Vagina (tissue), 2 donors: Measurements from ENCODE around the gene TMX3. TPM values are rescaled to one million over a fixed set of nuclear protein-coding genes. Genes with fewer than 3 reads are reported as not detected.

ENCODE experiments used
- DNase-seq, 2 donors: peaks; one replicate each; pipeline ENCODE4 v3.0.0-alpha.2; 2017; ENCODE audit errors: extremely low spot score in 2 of 2
- H3K27ac ChIP-seq: fragments of 200-600 bp; sonication (generic); one replicate; pipeline ENCODE4 v1.5.1; 2019
- H3K27me3 ChIP-seq: fragments of 200-600 bp; sonication (generic); one replicate; pipeline ENCODE4 v1.5.1; 2019
- H3K36me3 ChIP-seq, 2 donors: fragments of 200-600 bp; sonication (generic); one replicate each; pipeline ENCODE4 v1.5.1; 2017 to 2019
- H3K4me1 ChIP-seq: fragments of 200-600 bp; sonication (generic); one replicate; pipeline ENCODE4 v1.5.1; 2019
- H3K4me3 ChIP-seq, 2 donors: fragments of 200-600 bp; sonication (generic); 1 replicate in 1 of 2; 2 replicates in 1 of 2; pipeline ENCODE4 v1.5.1; 2016 to 2019
- H3K9me3 ChIP-seq: fragments of 200-600 bp; sonication (generic); one replicate; pipeline ENCODE4 v1.5.1; 2019
- CTCF ChIP-seq, 3 experiments: fragments of 450-650 bp in 2 of 3; fragments of 200-600 bp in 1 of 3; sonication (generic) in 1 of 3; IDR thresholded peaks; one replicate each; pipeline ENCODE4 v1.5.1; 2017 to 2019; ENCODE audit warnings: antibody characterized with exemption in 3 of 3, mild to moderate bottlenecking in 2 of 3, moderate library complexity in 2 of 3
- POLR2A ChIP-seq, 2 donors: fragments of 450-650 bp; IDR thresholded peaks; one replicate each; pipeline ENCODE4 v1.6.1; 2017; ENCODE audit warnings: antibody characterized with exemption in 2 of 2, mild to moderate bottlenecking in 2 of 2, moderate library complexity in 2 of 2
- POLR2AphosphoS5 ChIP-seq, 2 donors: sonication (generic); formaldehyde crosslinking; IDR thresholded peaks; one replicate each; pipeline ENCODE4 v1.9.0; 2017; ENCODE audit warnings: antibody characterized with exemption in 2 of 2, mild to moderate bottlenecking in 2 of 2, low read depth in 1 of 2; ENCODE audit not compliant: insufficient read depth in 1 of 2
- intact Hi-C: fragments of 100-400 bp; cut with DNase I; formaldehyde crosslinking; loops from one replicate; pipeline ENCODE4 v1.15.1; 2023
- total RNA-seq: library from RNA; depleted of rRNA; stranded (reverse); fragments of >200 nt; gene quantifications from one replicate; pipeline ENCODE4 v1.2.3, GENCODE V29; 2016

Gene TMX3
- total RNA-seq = 32.7 TPM

GRCh38 chr18:68714712-68715496 is at the start of gene TMX3:
TMX3 (minus strand) TSS chr18:68715108; CDS start chr18:68714981, 127 bp downstream.
- Histone ChIP-seq H3K4me3 (peak within 1 kb of the TSS; percentile 76 to 91), H3K4me1 (peaks cover 39% of the 10 kb centered on the region), H3K36me3 (peaks cover 0 to 27% of the 10 kb centered on the region in 2 donors), H3K9me3 (no peaks in the 10 kb centered on the region), H3K27me3 (no peaks in the 10 kb centered on the region), H3K27ac (peak within 1 kb of the TSS; percentile 67)
- TF ChIP-seq POLR2AphosphoS5 (IDR thresholded peaks at IDR 0.05; ENCODE audit: insufficient read depth in 1 of 2, low read depth in 1 of 2) (peak; percentile 82 to 87), CTCF (IDR thresholded peaks at IDR 0.05) (no peak), POLR2A (IDR thresholded peaks at IDR 0.05) (peak in 1 of 2 donors; percentile 20)
- intact Hi-C loops = no loop called here
- DNase-seq = no peak

- Histone ChIP-seq H3K4me3 (no peak overlapping the region), H3K9me3 (no peaks in the 10 kb centered on the region), H3K4me1 (no peaks in the 10 kb centered on the region), H3K27ac (no peak overlapping the region), H3K36me3 (no peaks in the 10 kb centered on the region), H3K27me3 (no peaks in the 10 kb centered on the region)
- TF ChIP-seq POLR2AphosphoS5 (IDR thresholded peaks at IDR 0.05; ENCODE audit: insufficient read depth in 1 of 2, low read depth in 1 of 2) = no peak
- no peak for TF ChIP-seq CTCF (IDR thresholded peaks at IDR 0.05)
- TF ChIP-seq POLR2A (IDR thresholded peaks at IDR 0.05) = no peak
- intact Hi-C loops = no loop called here
- DNase-seq = no peak
These were observed 49.1 kb upstream of the TMX3 start for GRCh38 chr18:68764016-68764415.

GRCh38 chr18:68763083-68763482 is 48.2 kb upstream of the TMX3 start:
- Histone ChIP-seq H3K4me3 (no peak overlapping the region), H3K9me3 (no peaks in the 10 kb centered on the region), H3K27ac (no peak overlapping the region), H3K4me1 (no peaks in the 10 kb centered on the region), H3K27me3 (no peaks in the 10 kb centered on the region), H3K36me3 (no peaks in the 10 kb centered on the region)
- intact Hi-C loops = no loop called here
- DNase-seq = no peak
- TF ChIP-seq POLR2AphosphoS5 (IDR thresholded peaks at IDR 0.05; ENCODE audit: insufficient read depth in 1 of 2, low read depth in 1 of 2) (no peak), CTCF (IDR thresholded peaks at IDR 0.05) (no peak), POLR2A (IDR thresholded peaks at IDR 0.05) (no peak)

GRCh38 chr18:68759308-68759707 is 44.4 kb upstream of the TMX3 start:
- Histone ChIP-seq H3K4me3 (no peak overlapping the region), H3K9me3 (no peaks in the 10 kb centered on the region), H3K27me3 (no peaks in the 10 kb centered on the region), H3K27ac (no peak overlapping the region), H3K4me1 (no peaks in the 10 kb centered on the region), H3K36me3 (no peaks in the 10 kb centered on the region)
- DNase-seq = no peak
- intact Hi-C loops = no loop called here
- TF ChIP-seq POLR2AphosphoS5 (IDR thresholded peaks at IDR 0.05; ENCODE audit: insufficient read depth in 1 of 2, low read depth in 1 of 2) (no peak), CTCF (IDR thresholded peaks at IDR 0.05) (no peak), POLR2A (IDR thresholded peaks at IDR 0.05) (no peak)

- intact Hi-C loops = no loop called here
- Histone ChIP-seq H3K27ac (no peak overlapping the region), H3K4me1 (no peaks in the 10 kb centered on the region), H3K4me3 (no peak overlapping the region), H3K27me3 (no peaks in the 10 kb centered on the region), H3K9me3 (no peaks in the 10 kb centered on the region), H3K36me3 (no peaks in the 10 kb centered on the region)
- no peak for DNase-seq
- no peak for TF ChIP-seq POLR2A (IDR thresholded peaks at IDR 0.05)
- TF ChIP-seq POLR2AphosphoS5 (IDR thresholded peaks at IDR 0.05; ENCODE audit: insufficient read depth in 1 of 2, low read depth in 1 of 2) = no peak
- TF ChIP-seq CTCF (IDR thresholded peaks at IDR 0.05) = no peak
These were observed 42.2 kb upstream of the TMX3 start for GRCh38 chr18:68757126-68757525.
